Endodermal cell (in vitro differentiated cells): Measurements from ENCODE around the gene FYB2. TPM values are rescaled to one million over a fixed set of nuclear protein-coding genes. Genes with fewer than 3 reads are reported as not detected.

Source experiments
- DNase-seq: peaks from one replicate; pipeline ENCODE4 v3.0.0-alpha.2; 2017
- H3K27ac ChIP-seq: 2 replicates; pipeline ENCODE4 v1.5.1; 2013; ENCODE audit warnings: mild to moderate bottlenecking, low read depth, low read length, moderate library complexity
- H3K27me3 ChIP-seq: 2 replicates; pipeline ENCODE4 v1.6.1; 2013; ENCODE audit warnings: mild to moderate bottlenecking, low read length, moderate library complexity; ENCODE audit not compliant: insufficient read depth, control insufficient read depth, poor library complexity, severe bottlenecking
- H3K36me3 ChIP-seq: 2 replicates; pipeline ENCODE4 v1.7.0; 2013; ENCODE audit warnings: mild to moderate bottlenecking, low read length, moderate library complexity; ENCODE audit not compliant: control insufficient read depth, insufficient read depth
- H3K4me1 ChIP-seq: one replicate; pipeline ENCODE4 v1.7.0; 2013; ENCODE audit warnings: low read length; ENCODE audit not compliant: control insufficient read depth, insufficient read depth
- H3K4me3 ChIP-seq: 2 replicates; pipeline ENCODE4 v1.5.1; 2013; ENCODE audit warnings: mild to moderate bottlenecking, low read length, moderate library complexity
- H3K9ac ChIP-seq: 2 replicates; pipeline ENCODE4 v1.6.1; 2013; ENCODE audit warnings: mild to moderate bottlenecking, low read length, moderate library complexity; ENCODE audit not compliant: poor library complexity, severe bottlenecking; ENCODE audit errors: extremely low read depth
- H3K9me3 ChIP-seq: 2 replicates; pipeline ENCODE4 v1.6.1; 2013; ENCODE audit warnings: mild to moderate bottlenecking, low read length, moderate library complexity; ENCODE audit not compliant: control insufficient read depth
- H3K27ac Mint-ChIP-seq: 2 replicates; pipeline ENCODE4 v1.8.0; 2020; ENCODE audit warnings: mixed read lengths
- H3K27me3 Mint-ChIP-seq: 2 replicates; pipeline ENCODE4 v1.8.0; 2021; ENCODE audit warnings: mild to moderate bottlenecking, mixed read lengths; ENCODE audit not compliant: insufficient read depth
- H3K36me3 Mint-ChIP-seq: 2 replicates; pipeline ENCODE4 v1.8.0; 2020; ENCODE audit warnings: low read depth, mixed read lengths
- H3K4me1 Mint-ChIP-seq: 2 replicates; pipeline ENCODE4 v1.8.0; 2020; ENCODE audit warnings: mixed read lengths
- H3K4me3 Mint-ChIP-seq: 2 replicates; pipeline ENCODE4 v1.8.0; 2020; ENCODE audit warnings: mild to moderate bottlenecking, moderate library complexity, mixed read lengths
- H3K9me3 Mint-ChIP-seq: 2 replicates; pipeline ENCODE4 v1.8.0; 2020; ENCODE audit warnings: mild to moderate bottlenecking, mixed read lengths
- WGBS, 2 experiments: methylation state at CpG; one replicate each; pipeline versions ENCODE4 v1.1.5 to v1.1.7; 2013; ENCODE audit warnings: missing lambda C conversion rate in 2 of 2, mixed read lengths in 1 of 2; ENCODE audit not compliant: insufficient coverage in 1 of 2, insufficient read length in 1 of 2; 5-methylcytosine and 5-hydroxymethylcytosine counted together
- total RNA-seq, 2 donors: library from RNA; stranded (reverse); fragmentation: NEBNext Ultra II Directional in 1 of 2; extraction: Animal tissue kit (Norgen Biotek cat#: 25700) in 1 of 2; gene quantifications; 2 replicates in 1 of 2; 3 replicates in 1 of 2; pipeline ENCODE4 v1.2.1, GENCODE V29; 2021
- TF ChIP-seq, protein P1 (sequence below): fragments of 200-600 bp; sonication (generic); conservative IDR thresholded peaks from 2 replicates; pipeline ENCODE4 v1.5.0; 2021; ENCODE audit warnings: antibody characterized with exemption, mild to moderate bottlenecking

Gene FYB2
- total RNA-seq, 2 donors from 2014 or later = 8.2 to 12.0 TPM

GRCh38 chr1:56859287-56859686 is 40.1 kb upstream of the FYB2 start:
- no peak overlapping the region for H3K4me3 Mint-ChIP-seq
- H3K9me3 Mint-ChIP-seq = no peaks in the 10 kb centered on the region
- H3K27ac Mint-ChIP-seq = no peak overlapping the region
- H3K4me1 Mint-ChIP-seq = peaks cover 9% of the 10 kb centered on the region
- no peak for DNase-seq
- H3K36me3 ChIP-seq = no peaks in the 10 kb centered on the region
- H3K27me3 Mint-ChIP-seq = peaks cover 6% of the 10 kb centered on the region
- H3K27ac ChIP-seq = no peak overlapping the region
- H3K4me3 ChIP-seq = no peak overlapping the region
- H3K27me3 ChIP-seq = no peaks in the 10 kb centered on the region
- H3K9ac ChIP-seq = no peak overlapping the region
- TF ChIP-seq, protein P1, sequence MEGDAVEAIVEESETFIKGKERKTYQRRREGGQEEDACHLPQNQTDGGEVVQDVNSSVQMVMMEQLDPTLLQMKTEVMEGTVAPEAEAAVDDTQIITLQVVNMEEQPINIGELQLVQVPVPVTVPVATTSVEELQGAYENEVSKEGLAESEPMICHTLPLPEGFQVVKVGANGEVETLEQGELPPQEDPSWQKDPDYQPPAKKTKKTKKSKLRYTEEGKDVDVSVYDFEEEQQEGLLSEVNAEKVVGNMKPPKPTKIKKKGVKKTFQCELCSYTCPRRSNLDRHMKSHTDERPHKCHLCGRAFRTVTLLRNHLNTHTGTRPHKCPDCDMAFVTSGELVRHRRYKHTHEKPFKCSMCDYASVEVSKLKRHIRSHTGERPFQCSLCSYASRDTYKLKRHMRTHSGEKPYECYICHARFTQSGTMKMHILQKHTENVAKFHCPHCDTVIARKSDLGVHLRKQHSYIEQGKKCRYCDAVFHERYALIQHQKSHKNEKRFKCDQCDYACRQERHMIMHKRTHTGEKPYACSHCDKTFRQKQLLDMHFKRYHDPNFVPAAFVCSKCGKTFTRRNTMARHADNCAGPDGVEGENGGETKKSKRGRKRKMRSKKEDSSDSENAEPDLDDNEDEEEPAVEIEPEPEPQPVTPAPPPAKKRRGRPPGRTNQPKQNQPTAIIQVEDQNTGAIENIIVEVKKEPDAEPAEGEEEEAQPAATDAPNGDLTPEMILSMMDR = no peak
- no peaks in the 10 kb centered on the region for H3K9me3 ChIP-seq
- H3K36me3 Mint-ChIP-seq = no peaks in the 10 kb centered on the region
- peaks cover 5% of the 10 kb centered on the region for H3K4me1 ChIP-seq

DNA sequence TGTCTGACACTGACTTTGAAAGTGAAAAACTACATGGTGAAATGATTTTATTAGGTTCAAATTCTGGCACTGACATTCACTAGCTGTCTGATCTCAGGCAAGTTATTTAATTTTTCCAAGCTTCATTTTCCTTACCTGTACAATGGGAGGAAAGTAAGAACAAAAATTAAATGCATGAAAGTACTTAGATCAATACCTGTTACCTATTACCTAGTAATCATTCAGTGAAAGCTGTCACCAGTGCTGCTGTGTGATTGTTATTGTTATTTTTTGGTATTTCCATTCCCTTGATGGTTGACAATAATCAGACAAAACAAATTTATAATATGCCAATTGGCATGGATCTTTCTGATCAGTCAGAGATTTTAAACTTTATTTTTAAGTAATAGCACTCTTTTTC is 37.0 kb upstream of the FYB2 start:
- H3K27ac Mint-ChIP-seq = no peak overlapping the region
- Histone ChIP-seq H3K9me3 (no peaks in the 10 kb centered on the region), H3K4me1 (no peaks in the 10 kb centered on the region), H3K9ac (no peak overlapping the region), H3K36me3 (no peaks in the 10 kb centered on the region), H3K4me3 (no peak overlapping the region), H3K27me3 (no peaks in the 10 kb centered on the region), H3K27ac (no peak overlapping the region)
- no peak overlapping the region for H3K4me3 Mint-ChIP-seq
- no peaks in the 10 kb centered on the region for H3K4me1 Mint-ChIP-seq
- TF ChIP-seq, protein P1 = no peak
- H3K36me3 Mint-ChIP-seq = no peaks in the 10 kb centered on the region
- no peak for DNase-seq
- peaks cover 9% of the 10 kb centered on the region for H3K27me3 Mint-ChIP-seq
- no peaks in the 10 kb centered on the region for H3K9me3 Mint-ChIP-seq

- TF ChIP-seq, protein P1 = no peak
- no peak overlapping the region for H3K27ac Mint-ChIP-seq
- WGBS, 2 experiments = no CpG with 5 or more reads among the region's 1 CpG
These were observed 36.0 kb upstream of the FYB2 start for GRCh38 chr1:56855190-56855589.

More at GRCh38 chr1:56855190-56855589, 36.0 kb upstream of the FYB2 start:
- H3K9ac ChIP-seq = no peak overlapping the region
- H3K4me3 ChIP-seq = no peak overlapping the region
- Mint-ChIP-seq H3K4me1 (no peaks in the 10 kb centered on the region), H3K27me3 (peaks cover 5% of the 10 kb centered on the region), H3K9me3 (no peaks in the 10 kb centered on the region), H3K4me3 (no peak overlapping the region), H3K36me3 (no peaks in the 10 kb centered on the region)
- no peaks in the 10 kb centered on the region for H3K4me1 ChIP-seq
- H3K9me3 ChIP-seq = no peaks in the 10 kb centered on the region
- no peak for DNase-seq
- no peaks in the 10 kb centered on the region for H3K27me3 ChIP-seq
- no peaks in the 10 kb centered on the region for H3K36me3 ChIP-seq
- H3K27ac ChIP-seq = no peak overlapping the region
